ENCODE measurements around the gene ANGEL2. TPM values are rescaled to one million over a fixed set of nuclear protein-coding genes. Genes with fewer than 3 reads are reported as not detected.

ANGEL2 gene
- total RNA-seq, 1 experiment from 2014 or later, result 25.5 TPM

GRCh38 chr1:212986551-212986950 is 29.1 kb downstream of the ANGEL2 start:
- no peak for TF ChIP-seq CEBPB (IDR thresholded peaks at IDR 0.05; ENCODE audit: low read depth)
- no peak for TF ChIP-seq ELF1 (IDR thresholded peaks at IDR 0.05; ENCODE audit: borderline replicate concordance, low read depth)
- DNase-seq (ENCODE audit: low read depth, low spot score) (no peak), ATAC-seq (no peak)
- no TSS peak for BruUV-seq (replicated peaks)
- CTCF ChIA-PET, result interaction anchor here (1.1 to 1.3 kb wide), 2 partner anchors 11 to 194 kb away, joined by 3 read pairs; no protein-coding TSS in a partner anchor
- RAD21 ChIA-PET (ENCODE audit: low non-redundant PET in 1 of 2, low total read pairs in 2 of 2, uncharacterized antibody in 2 of 2, unreplicated experiment in 2 of 2), result no interaction called here
- Histone ChIP-seq H3K36me3 (ENCODE audit: control insufficient read depth in 1 of 2, insufficient read depth in 2 of 2, low read length in 2 of 2) (peaks cover 0 to 2% of the 10 kb centered on the region in 2 experiments; a peak in 1 of 4 replicates), H3K4me2 (ENCODE audit: low read length) (no peak overlapping the region), H3K9me3 (ENCODE audit: control insufficient read depth in 1 of 2, insufficient read depth in 1 of 2, low read depth in 1 of 2, low read length in 2 of 2) (no peaks in the 10 kb centered on the region), H3K4me1 (ENCODE audit: control insufficient read depth in 1 of 2, insufficient read depth in 2 of 2, low read length in 2 of 2) (peaks cover 0 to 8% of the 10 kb centered on the region in 2 experiments; a peak in 2 of 4 replicates), H3K27ac (ENCODE audit: low read depth, low read length) (no peak overlapping the region), H2AFZ (ENCODE audit: low read depth, low read length, poor library complexity, severe bottlenecking) (no peak overlapping the region), H3K79me2 (ENCODE audit: insufficient read depth, low read length) (no peaks in the 10 kb centered on the region), H3K27me3 (ENCODE audit: insufficient read depth, low read length) (no peaks in the 10 kb centered on the region), H3K9me2 (ENCODE audit: insufficient read depth) (no peaks in the 10 kb centered on the region), H4K20me1 (ENCODE audit: insufficient read depth) (no peaks in the 10 kb centered on the region), H3K4me3 (replicated peaks in 1 of 2; ENCODE audit: low read depth in 1 of 2, low read length in 2 of 2) (no peak overlapping the region), H3K9ac (ENCODE audit: low read length) (no peak overlapping the region)
- POLR2A ChIA-PET, result no interaction called here
- intact Hi-C loops (cut with micrococcal nuclease), result no loop called here

GRCh38 chr1:212984522-212985291 is 31.0 kb downstream of the ANGEL2 start:
- ATAC-seq, result no peak
- POLR2A ChIA-PET, result no interaction called here
- TF ChIP-seq ZFX (IDR thresholded peaks at IDR 0.05), result no peak
- no peak for TF ChIP-seq ZBTB33 (IDR thresholded peaks at IDR 0.05; ENCODE audit: extremely low read depth, insufficient replicate concordance, low read length)
- no peak for TF ChIP-seq YY1 (IDR thresholded peaks at IDR 0.05; ENCODE audit: extremely low read depth, insufficient replicate concordance, low read depth, low read length)
- TF ChIP-seq MAX (IDR thresholded peaks at IDR 0.05), result no peak
- TF ChIP-seq REST (IDR thresholded peaks at IDR 0.05; ENCODE audit: low read depth), result no peak
- TF ChIP-seq TCF7L2 (IDR thresholded peaks at IDR 0.05; ENCODE audit: borderline replicate concordance, extremely low read depth, insufficient read depth, insufficient read length), result no peak
- no peak for TF ChIP-seq FOSL1 (IDR thresholded peaks at IDR 0.05; ENCODE audit: low read depth)
- TF ChIP-seq EGR1 (IDR thresholded peaks at IDR 0.05; ENCODE audit: low read depth), result no peak
- no peak for TF ChIP-seq ZNF274 (IDR thresholded peaks at IDR 0.05; ENCODE audit: low read depth, low read length)
- no peak for TF ChIP-seq POLR2A (IDR thresholded peaks at IDR 0.05; ENCODE audit: borderline replicate concordance, extremely low read depth, insufficient read depth, insufficient read length)
- TF ChIP-seq RAD21 (IDR thresholded peaks at IDR 0.05; ENCODE audit: low read depth), result no peak
- TF ChIP-seq CBX3 (IDR thresholded peaks at IDR 0.05; ENCODE audit: low read depth), result no peak

More at GRCh38 chr1:212984522-212985291, 31.0 kb downstream of the ANGEL2 start:
- no peak for DNase-seq (ENCODE audit: low read depth, low spot score)
- intact Hi-C loops (cut with micrococcal nuclease), result no loop called here
- no TSS peak for BruUV-seq (replicated peaks)
- Histone ChIP-seq H3K9me3 (ENCODE audit: control insufficient read depth in 1 of 2, insufficient read depth in 1 of 2, low read depth in 1 of 2, low read length in 2 of 2) (no peaks in the 10 kb centered on the region), H3K9me2 (ENCODE audit: insufficient read depth) (no peaks in the 10 kb centered on the region), H3K9ac (ENCODE audit: low read length) (no peak overlapping the region), H3K79me2 (ENCODE audit: insufficient read depth, low read length) (no peaks in the 10 kb centered on the region), H3K4me1 (ENCODE audit: control insufficient read depth in 1 of 2, insufficient read depth in 2 of 2, low read length in 2 of 2) (peaks cover 0 to 8% of the 10 kb centered on the region in 2 experiments; a peak in 2 of 4 replicates), H3K27me3 (ENCODE audit: insufficient read depth, low read length) (no peaks in the 10 kb centered on the region), H2AFZ (ENCODE audit: low read depth, low read length, poor library complexity, severe bottlenecking) (no peak overlapping the region), H3K36me3 (ENCODE audit: control insufficient read depth in 1 of 2, insufficient read depth in 2 of 2, low read length in 2 of 2) (peaks cover 0 to 2% of the 10 kb centered on the region in 2 experiments; a peak in 1 of 4 replicates), H4K20me1 (ENCODE audit: insufficient read depth) (no peaks in the 10 kb centered on the region), H3K27ac (ENCODE audit: low read depth, low read length) (no peak overlapping the region), H3K4me3 (replicated peaks in 1 of 2; ENCODE audit: low read depth in 1 of 2, low read length in 2 of 2) (no peak overlapping the region), H3K4me2 (ENCODE audit: low read length) (no peak overlapping the region)
- ChIA-PET RAD21 (ENCODE audit: low non-redundant PET in 1 of 2, low total read pairs in 2 of 2, uncharacterized antibody in 2 of 2, unreplicated experiment in 2 of 2) (interaction anchor here in 1 of 2 experiments (0.7 kb wide), 1 partner anchor 12 kb away, joined by 4 read pairs; no protein-coding TSS in a partner anchor), CTCF (no interaction called here)

Data from HCT116 (cell line).